ENCODE measurements around the gene NWD2.

DNA sequence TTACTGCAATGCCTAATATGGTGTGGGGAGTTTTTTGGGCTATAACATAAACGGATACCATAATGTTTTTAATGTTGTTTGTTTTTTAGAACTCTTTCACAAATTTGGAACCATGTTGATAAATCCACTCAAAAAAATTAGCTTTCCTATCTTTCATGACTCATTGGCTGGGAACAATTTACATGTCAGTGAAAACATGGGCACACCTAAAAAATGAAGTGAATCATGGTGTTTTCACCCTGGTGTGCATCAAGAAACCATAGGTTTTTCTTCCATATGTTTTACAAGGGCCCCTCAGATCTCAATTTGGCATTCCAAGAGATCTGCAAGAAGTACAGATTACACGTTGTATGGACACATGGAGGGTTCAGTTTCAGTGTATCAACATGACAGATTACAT is 207.1 kb downstream of the NWD2 start:
- TF ChIP-seq, protein P1, sequence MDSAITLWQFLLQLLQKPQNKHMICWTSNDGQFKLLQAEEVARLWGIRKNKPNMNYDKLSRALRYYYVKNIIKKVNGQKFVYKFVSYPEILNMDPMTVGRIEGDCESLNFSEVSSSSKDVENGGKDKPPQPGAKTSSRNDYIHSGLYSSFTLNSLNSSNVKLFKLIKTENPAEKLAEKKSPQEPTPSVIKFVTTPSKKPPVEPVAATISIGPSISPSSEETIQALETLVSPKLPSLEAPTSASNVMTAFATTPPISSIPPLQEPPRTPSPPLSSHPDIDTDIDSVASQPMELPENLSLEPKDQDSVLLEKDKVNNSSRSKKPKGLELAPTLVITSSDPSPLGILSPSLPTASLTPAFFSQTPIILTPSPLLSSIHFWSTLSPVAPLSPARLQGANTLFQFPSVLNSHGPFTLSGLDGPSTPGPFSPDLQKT (IDR thresholded peaks at IDR 0.05; ENCODE audit: borderline replicate concordance, low read depth, low read length) = no peak
- TF ChIP-seq ZBTB7A (tag by site-specific recombination; IDR thresholded peaks at IDR 0.05; ENCODE audit: low read depth) = no peak
